ENCODE data around the gene ZNF398. TPM values are rescaled to one million over a fixed set of nuclear protein-coding genes. Genes with fewer than 3 reads are reported as not detected.

ZNF398 gene
- total RNA-seq, 6 donors from 2014 or later: 12.2 to 40.9 (median 29.0) TPM

DNA sequence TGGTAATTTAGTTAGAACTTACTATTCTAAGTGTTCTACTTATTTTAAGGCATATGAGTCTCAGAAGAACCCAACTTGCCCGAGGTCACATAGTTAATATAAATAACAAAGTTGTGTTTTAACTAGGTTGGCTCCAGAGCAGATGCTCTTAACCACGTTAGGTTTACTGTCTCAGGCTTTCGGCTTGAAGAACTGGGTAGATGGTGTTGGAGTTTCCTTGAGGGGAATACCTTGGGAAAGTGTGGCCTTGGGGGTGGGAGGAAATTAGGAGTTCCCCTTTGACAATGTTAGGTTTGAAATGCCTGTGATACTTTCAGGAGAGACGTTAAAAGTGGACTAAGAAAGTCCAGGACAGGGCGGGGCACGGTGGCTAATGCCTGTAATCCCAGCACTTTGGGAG is 9.6 kb downstream of the ZNF398 start:
- Histone ChIP-seq H3K36me3 (peaks cover 9 to 35% (median 25%) of the 10 kb centered on the region in 4 donors), H3K9me3 (no peaks in the 10 kb centered on the region), H3K27ac (no peak overlapping the region), H3K4me1 (peaks cover 0 to 10% (median 3%) of the 10 kb centered on the region in 4 donors), H3K4me3 (no peak overlapping the region), H3K27me3 (no peaks in the 10 kb centered on the region)
- no peak for ATAC-seq (ENCODE audit: low FRiP score in 2 of 2)
- DNase-seq: no peak
- WGBS, 2 donors: 85 to 87% methylated on average over 6 of the region's 6 CpGs
- TF ChIP-seq POLR2AphosphoS5 (IDR thresholded peaks at IDR 0.05): no peak
- TF ChIP-seq POLR2A (IDR thresholded peaks at IDR 0.05): no peak
- TF ChIP-seq, protein P1, sequence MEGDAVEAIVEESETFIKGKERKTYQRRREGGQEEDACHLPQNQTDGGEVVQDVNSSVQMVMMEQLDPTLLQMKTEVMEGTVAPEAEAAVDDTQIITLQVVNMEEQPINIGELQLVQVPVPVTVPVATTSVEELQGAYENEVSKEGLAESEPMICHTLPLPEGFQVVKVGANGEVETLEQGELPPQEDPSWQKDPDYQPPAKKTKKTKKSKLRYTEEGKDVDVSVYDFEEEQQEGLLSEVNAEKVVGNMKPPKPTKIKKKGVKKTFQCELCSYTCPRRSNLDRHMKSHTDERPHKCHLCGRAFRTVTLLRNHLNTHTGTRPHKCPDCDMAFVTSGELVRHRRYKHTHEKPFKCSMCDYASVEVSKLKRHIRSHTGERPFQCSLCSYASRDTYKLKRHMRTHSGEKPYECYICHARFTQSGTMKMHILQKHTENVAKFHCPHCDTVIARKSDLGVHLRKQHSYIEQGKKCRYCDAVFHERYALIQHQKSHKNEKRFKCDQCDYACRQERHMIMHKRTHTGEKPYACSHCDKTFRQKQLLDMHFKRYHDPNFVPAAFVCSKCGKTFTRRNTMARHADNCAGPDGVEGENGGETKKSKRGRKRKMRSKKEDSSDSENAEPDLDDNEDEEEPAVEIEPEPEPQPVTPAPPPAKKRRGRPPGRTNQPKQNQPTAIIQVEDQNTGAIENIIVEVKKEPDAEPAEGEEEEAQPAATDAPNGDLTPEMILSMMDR (IDR thresholded peaks at IDR 0.05): no peak
- TF ChIP-seq EP300 (IDR thresholded peaks at IDR 0.05): no peak

GRCh38 chr7:149161241-149161848 is 14.1 kb downstream of the ZNF398 start:
- Histone ChIP-seq H3K27ac (peak overlapping the region in 2 of 4 donors; percentile 58 to 59), H3K9me3 (no peaks in the 10 kb centered on the region), H3K4me3 (peak overlapping the region in 2 of 4 donors; percentile 20), H3K4me1 (peaks cover 0 to 12% (median 3%) of the 10 kb centered on the region in 4 donors), H3K36me3 (peaks cover 3 to 40% (median 19%) of the 10 kb centered on the region in 4 donors), H3K27me3 (no peaks in the 10 kb centered on the region)
- DNase-seq: no peak
- WGBS, 2 donors: 45 to 46% methylated on average over 5 of the region's 5 CpGs
- TF ChIP-seq, protein P1 (IDR thresholded peaks at IDR 0.05): no peak
- TF ChIP-seq EP300 (IDR thresholded peaks at IDR 0.05) (no peak), POLR2A (IDR thresholded peaks at IDR 0.05) (no peak), POLR2AphosphoS5 (IDR thresholded peaks at IDR 0.05) (no peak)
- peak in 1 of 2 donors; percentile 62 for ATAC-seq (ENCODE audit: low FRiP score in 2 of 2)

GRCh38 chr7:149166142-149166541 is 18.9 kb downstream of the ZNF398 start:
- H3K27ac ChIP-seq: no peak overlapping the region
- H3K4me1 ChIP-seq: peaks cover 0 to 4% (median under 1%) of the 10 kb centered on the region in 4 donors
- H3K4me3 ChIP-seq: no peak overlapping the region
- no peaks in the 10 kb centered on the region for H3K9me3 ChIP-seq
- no peak for ATAC-seq (ENCODE audit: low FRiP score in 2 of 2)
- H3K36me3 ChIP-seq: peaks cover 17 to 78% (median 50%) of the 10 kb centered on the region in 4 donors
- no peak for DNase-seq
- no peaks in the 10 kb centered on the region for H3K27me3 ChIP-seq
- TF ChIP-seq POLR2AphosphoS5 (IDR thresholded peaks at IDR 0.05) (no peak), EP300 (IDR thresholded peaks at IDR 0.05) (no peak), POLR2A (IDR thresholded peaks at IDR 0.05) (no peak)
- TF ChIP-seq, protein P1 (IDR thresholded peaks at IDR 0.05): no peak
- 40 to 84% methylated on average over 1 of the region's 1 CpG for WGBS, 2 donors

DNA sequence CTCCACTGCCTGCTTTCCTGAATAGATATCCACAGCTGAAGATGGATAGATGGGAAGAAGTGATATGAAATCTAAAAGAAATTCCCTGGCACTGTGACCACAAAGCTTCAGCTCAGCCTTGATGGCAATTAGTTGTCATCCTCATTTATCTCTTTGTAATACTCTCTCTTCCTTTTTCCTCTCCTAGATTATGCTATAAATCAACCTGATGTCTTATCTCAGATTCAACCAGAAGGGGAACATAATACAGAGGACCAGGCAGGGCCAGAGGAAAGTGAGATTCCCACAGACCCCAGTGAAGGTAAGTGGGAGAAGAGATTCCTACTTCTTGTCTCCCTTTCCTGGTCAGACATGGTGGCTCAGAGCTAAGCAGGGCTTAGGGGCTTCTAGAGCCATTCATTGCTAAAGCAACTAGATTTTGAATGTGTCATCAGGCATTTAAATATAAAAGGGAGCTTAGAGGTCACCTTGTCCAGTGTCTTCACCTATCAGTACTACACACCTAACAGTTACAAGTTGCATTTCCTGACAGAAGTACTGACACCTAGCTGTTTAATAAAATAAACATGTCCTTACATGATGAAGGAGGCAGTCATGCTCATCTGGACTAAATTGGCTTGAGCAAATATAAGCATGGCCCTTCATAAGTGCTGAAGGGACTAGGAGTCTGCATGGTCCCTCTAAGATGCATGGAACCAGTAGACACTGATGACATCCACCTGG is 19.5 kb downstream of the ZNF398 start:
- no peak for ATAC-seq (ENCODE audit: low FRiP score in 2 of 2)

More for the DNA sequence above, 19.5 kb downstream of the ZNF398 start:
- H3K27me3 ChIP-seq: no peaks in the 10 kb centered on the region
- H3K9me3 ChIP-seq: no peaks in the 10 kb centered on the region
- no peak overlapping the region for H3K4me3 ChIP-seq
- peaks cover 0 to 2% (median 0%) of the 10 kb centered on the region in 4 donors for H3K4me1 ChIP-seq
- no peak overlapping the region for H3K27ac ChIP-seq
- peaks cover 17 to 84% (median 50%) of the 10 kb centered on the region in 4 donors for H3K36me3 ChIP-seq
- no peak for DNase-seq
- TF ChIP-seq POLR2A (IDR thresholded peaks at IDR 0.05) (no peak), POLR2AphosphoS5 (IDR thresholded peaks at IDR 0.05) (no peak), EP300 (IDR thresholded peaks at IDR 0.05) (no peak)
- TF ChIP-seq, protein P1 (IDR thresholded peaks at IDR 0.05): no peak
